Superior temporal gyrus (tissue), 1 donor: ENCODE results near the gene GOLT1A.

Experiments used
- DNase-seq: peaks from one replicate; pipeline ENCODE4 v3.0.0-alpha.2; 2016; ENCODE audit errors: extremely low spot score

GOLT1A gene

GRCh38 chr1:204218552-204218951 is 4.8 kb upstream of the GOLT1A start:
- DNase-seq = no peak

DNA sequence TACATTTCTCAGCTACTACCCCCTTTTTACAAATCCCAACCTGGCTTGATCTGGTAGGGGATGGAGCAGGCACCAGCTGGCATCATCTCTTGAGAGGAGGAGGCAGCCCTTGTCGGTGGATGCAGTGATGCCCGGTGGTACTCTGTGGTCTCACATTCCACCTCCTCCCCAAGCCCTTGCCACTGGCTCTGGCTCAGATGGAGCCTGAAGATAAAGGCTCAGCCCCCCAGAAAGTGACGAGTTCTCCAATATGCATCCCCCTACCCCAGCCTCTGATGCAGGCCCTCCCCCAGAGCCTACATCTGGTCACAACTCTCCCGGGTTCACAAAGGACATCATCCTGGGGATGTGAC is 3.8 kb upstream of the GOLT1A start:
- no peak for DNase-seq

GRCh38 chr1:204216880-204217647 is 3.3 kb upstream of the GOLT1A start:
- DNase-seq = no peak

GRCh38 chr1:204216236-204216635 is 2.4 kb upstream of the GOLT1A start:
- DNase-seq = no peak

DNA sequence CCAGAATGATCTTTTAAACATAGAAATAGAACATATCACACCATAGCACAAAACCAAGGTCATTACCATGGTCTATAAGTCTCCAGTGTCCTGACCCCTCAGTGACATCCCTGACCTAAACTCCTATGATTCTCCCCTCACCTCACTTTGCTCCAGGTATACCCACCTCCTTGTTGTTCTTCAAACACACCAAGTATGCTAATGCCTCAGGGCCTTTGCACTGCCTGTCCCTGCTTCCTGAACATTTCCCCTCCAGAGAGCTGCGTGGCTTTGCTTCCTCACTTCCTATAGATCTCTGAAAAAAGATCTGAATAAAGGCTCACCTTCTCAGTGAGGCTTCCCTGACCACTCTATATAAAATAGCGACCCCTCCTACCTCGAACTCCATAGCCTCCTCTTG is 1.1 kb downstream of the GOLT1A start:
- no peak for DNase-seq

DNA sequence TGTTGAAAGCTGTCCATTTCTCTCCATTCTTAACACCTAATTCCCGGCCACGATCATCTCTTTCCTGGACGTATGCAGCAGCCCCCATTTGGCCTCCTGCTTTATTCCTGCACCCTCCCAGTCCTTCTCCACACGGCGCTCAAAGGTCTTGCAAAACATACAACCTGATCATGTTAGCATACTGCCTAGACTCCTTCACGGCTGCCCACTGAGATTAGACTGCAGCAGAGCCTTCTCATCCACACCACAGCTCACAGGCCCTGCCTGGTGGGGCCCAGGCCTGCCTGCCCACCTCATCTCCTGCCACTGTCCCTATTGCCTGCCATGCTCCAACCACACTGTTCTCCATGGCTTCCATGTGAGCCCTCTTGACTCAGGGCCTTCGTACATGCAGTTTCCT is 2.7 kb downstream of the GOLT1A start:
- DNase-seq = no peak

DNA sequence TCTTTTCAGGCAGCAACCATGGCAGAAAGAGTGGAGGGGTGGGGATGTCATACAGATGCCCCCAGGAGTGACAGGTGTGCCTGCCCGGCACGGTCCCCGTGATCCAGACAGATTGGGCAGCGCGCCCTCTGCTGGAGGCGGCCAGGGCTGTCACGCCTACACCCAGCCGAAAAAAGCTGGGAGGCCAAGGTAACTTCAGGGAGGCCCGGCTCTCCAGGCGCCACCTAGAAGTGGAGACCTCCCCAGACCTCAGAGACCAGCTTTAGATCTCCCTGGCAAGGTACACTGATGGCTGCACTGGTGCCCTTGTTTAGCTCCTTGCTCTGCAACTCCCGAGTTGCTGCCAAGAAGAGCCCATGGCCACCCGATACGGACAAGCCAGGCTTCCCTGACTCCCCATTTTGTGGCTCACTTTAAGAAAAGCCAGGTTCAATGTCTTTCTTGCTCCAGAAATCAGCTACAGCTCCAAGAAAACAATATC is 6.6 kb downstream of the GOLT1A start:
- peak; percentile 67 for DNase-seq

DNA sequence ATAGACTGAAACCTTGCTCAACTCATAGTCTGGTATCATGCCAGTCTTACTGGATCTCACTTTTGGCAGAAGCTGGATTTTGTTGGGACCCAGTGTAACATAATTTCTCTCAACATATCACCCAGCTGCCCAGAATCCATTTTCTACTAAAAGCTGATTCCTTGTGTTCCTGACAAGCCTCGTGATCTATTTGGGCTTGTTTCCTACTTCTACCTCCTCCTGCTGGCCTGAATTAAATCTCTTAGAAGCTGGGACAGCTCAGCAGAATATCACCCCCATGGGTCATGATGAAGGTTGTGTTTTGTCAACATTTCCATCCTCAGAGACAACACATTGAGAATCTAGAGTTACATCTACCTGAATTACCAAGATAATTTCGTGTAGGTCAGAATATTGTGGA is 7.7 kb downstream of the GOLT1A start:
- DNase-seq = peak; percentile 38

- no peak for DNase-seq
Measured at GRCh38 chr1:204205486-204205885, 8.3 kb downstream of the GOLT1A start.

- DNase-seq = no peak
Measured at GRCh38 chr1:204204944-204205343, 8.8 kb downstream of the GOLT1A start.

DNA sequence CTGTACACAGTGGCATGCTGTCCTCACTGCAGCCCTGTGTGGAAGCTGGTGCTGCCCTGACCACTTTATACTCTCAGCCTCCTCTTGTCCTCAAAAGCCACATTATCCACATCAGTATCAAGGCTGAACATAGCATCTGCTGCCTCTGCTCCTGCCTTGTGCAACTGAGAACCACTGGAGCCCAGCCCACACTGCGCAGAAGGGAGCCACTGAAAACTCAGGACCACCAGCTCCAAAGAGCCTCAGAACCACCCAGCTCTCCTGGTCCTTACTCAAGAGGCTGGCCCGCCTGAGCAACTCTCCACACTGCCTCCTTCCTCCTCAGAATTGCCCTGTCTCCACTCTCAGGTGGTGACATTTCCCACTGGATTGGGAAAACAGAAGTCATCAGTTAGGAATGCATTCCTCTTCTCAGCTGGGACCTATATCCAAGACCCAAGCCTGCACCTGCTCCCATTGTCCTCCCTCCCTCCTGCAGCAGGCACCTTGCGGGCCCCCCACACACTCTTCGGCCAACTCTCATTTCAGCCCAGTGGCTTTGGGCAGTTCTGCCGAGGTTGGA is 10.5 kb downstream of the GOLT1A start:
- DNase-seq = no peak

GRCh38 chr1:204202481-204202880 is 11.3 kb downstream of the GOLT1A start:
- DNase-seq = no peak

GRCh38 chr1:204201348-204202040 is 12.3 kb downstream of the GOLT1A start:
- no peak for DNase-seq

DNA sequence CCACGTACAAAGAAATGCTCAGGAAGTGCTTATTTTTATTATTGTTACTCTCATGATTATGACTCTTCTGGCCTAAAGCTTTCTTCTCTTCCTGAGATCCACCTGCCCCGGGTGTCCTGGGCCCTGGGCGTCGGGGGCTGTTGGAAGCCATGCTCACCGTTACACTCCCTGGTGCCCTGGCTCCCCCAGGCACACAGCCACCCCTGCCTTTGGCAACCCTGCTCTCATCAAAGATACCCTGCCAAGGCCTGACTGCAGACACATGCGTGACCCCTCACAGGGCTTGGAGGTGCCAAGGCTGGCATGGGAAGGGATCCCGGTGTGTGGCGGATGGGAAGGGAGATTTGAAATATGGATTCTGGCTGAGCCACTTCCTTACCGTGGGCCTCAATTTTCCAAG is 14.2 kb downstream of the GOLT1A start:
- DNase-seq = no peak

GRCh38 chr1:204198348-204199340 is 15.1 kb downstream of the GOLT1A start:
- DNase-seq = peak; percentile 18

GRCh38 chr1:204197068-204197467 is 16.7 kb downstream of the GOLT1A start:
- DNase-seq = no peak

- DNase-seq = no peak
Measured at GRCh38 chr1:204196068-204196795, 17.6 kb downstream of the GOLT1A start, which contains the start of gene KISS1. Gene KISS1 (minus strand): TSS chr1:204196491. CDS start chr1:204192876, 3,615 bp downstream.

- DNase-seq = no peak
Measured at GRCh38 chr1:204194771-204195170, 19.0 kb downstream of the GOLT1A start.

DNA sequence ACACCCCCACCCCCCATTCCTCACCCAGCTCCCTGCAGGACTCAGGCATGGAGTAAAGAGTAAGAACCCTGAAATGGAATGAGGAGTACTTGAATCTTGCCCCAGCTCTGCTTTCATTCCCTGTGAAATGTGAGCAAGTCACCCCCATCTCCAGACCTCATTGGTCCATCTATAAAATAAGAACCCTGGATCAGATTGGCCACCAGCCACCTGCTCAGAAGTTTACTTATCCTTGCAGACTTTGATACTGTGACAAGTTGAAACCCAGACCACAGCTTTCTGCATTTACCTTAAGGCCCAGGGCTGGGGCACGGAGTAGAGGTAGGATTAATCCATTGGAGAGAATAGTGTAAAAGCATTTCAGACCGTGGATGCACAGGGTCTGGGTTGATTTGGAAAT is 19.7 kb downstream of the GOLT1A start:
- DNase-seq = no peak

DNA sequence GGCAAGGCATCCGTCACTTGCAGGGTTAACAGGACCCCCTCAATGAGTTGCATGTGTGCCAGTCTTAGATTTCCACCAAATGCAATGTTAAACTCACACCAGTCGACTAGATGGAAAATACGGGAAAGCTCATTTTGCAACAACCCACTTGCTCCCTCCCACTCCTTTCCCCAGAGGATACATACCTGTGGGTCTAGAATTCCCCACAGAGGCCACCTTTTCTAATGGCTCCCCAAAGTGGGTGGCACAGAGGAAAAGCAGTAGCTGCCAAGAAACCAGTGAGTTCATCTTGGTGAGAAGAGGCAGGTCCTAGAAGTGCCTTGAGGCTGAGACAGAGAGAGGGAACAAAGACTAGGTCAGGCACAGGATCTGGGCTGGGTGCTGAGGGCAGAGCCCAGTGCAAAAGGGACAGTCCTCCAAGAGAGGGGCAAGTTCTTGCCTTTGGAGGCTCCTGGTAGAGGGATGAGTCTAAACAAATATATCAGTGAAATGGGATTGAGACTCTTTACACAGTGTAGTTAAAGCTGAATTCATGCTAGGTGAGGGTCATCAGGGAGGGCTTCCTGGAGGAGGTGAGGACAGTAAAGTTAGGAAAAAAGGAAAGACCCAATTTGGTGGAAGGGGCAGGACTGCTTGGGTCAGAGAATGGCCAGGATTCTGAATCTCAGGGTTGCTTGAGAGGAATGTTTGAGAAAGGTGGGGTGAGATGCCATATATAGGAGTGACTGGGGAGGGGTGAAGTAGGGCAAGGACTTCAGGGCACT is 21.0 kb downstream of the GOLT1A start:
- no peak for DNase-seq
